Mesodermal cell (in vitro differentiated cells): ENCODE measurements around the gene MYO16.

Experiments used
- H3K27ac ChIP-seq: 2 replicates; pipeline ENCODE4 v1.7.0; 2013; ENCODE audit warnings: mild to moderate bottlenecking, low read depth, low read length, moderate library complexity; ENCODE audit not compliant: severe bottlenecking
- H3K36me3 ChIP-seq: 2 replicates; pipeline ENCODE4 v1.7.1; 2013; ENCODE audit warnings: mild to moderate bottlenecking, low read length, moderate library complexity; ENCODE audit not compliant: control insufficient read depth, insufficient read depth
- H3K4me1 ChIP-seq: one replicate; pipeline ENCODE4 v1.7.1; 2013; ENCODE audit warnings: mild to moderate bottlenecking, low read length; ENCODE audit not compliant: insufficient read depth, control insufficient read depth, poor library complexity, severe bottlenecking
- H3K4me3 ChIP-seq: 2 replicates; pipeline ENCODE4 v1.7.0; 2013; ENCODE audit warnings: low read length, control low read depth, mild to moderate bottlenecking; ENCODE audit not compliant: insufficient read depth, poor library complexity, severe bottlenecking; ENCODE audit errors: extremely low read depth
- H3K9me3 ChIP-seq: 2 replicates; pipeline ENCODE4 v1.7.1; 2013; ENCODE audit warnings: mild to moderate bottlenecking, low read length, moderate library complexity; ENCODE audit not compliant: control insufficient read depth
- WGBS, 2 experiments: methylation state at CpG; one replicate each; pipeline ENCODE4 v1.1.5; 2013; ENCODE audit warnings: missing lambda C conversion rate in 2 of 2; ENCODE audit not compliant: insufficient coverage in 2 of 2; 5-methylcytosine and 5-hydroxymethylcytosine counted together

The MYO16 gene

GRCh38 chr13:108957369-108958012 lies 328.1 kb downstream of the MYO16 start:
- no peaks in the 10 kb centered on the region for H3K9me3 ChIP-seq
- H3K4me3 ChIP-seq, result no peak overlapping the region
- H3K27ac ChIP-seq, result no peak overlapping the region
- 81% methylated on average over 9 to 10 of the region's 11 CpGs for WGBS, 2 experiments
- H3K36me3 ChIP-seq, result no peaks in the 10 kb centered on the region
- H3K4me1 ChIP-seq, result no peaks in the 10 kb centered on the region

DNA sequence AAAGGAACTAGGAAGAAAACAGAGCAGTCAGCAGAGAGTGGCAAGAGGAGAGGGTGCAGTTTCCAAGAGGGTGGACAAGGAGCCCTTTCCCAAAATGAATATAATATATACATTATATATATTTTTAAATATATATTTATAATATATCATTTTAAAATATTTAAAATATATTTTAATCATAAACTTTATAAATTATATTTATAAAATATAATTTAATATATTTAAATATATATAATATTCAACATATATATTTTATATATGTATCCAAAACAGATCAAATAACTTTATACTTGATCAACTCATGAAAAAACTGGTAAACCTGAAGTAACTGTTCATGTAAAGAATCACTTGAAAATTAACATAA lies 328.6 kb downstream of the MYO16 start:
- H3K27ac ChIP-seq, result no peak overlapping the region
- H3K4me1 ChIP-seq, result no peaks in the 10 kb centered on the region
- no peaks in the 10 kb centered on the region for H3K36me3 ChIP-seq
- H3K4me3 ChIP-seq, result no peak overlapping the region
- no peaks in the 10 kb centered on the region for H3K9me3 ChIP-seq

GRCh38 chr13:108959234-108959633 lies 329.8 kb downstream of the MYO16 start:
- Histone ChIP-seq H3K36me3 (no peaks in the 10 kb centered on the region), H3K4me1 (peaks cover 7% of the 10 kb centered on the region), H3K9me3 (no peaks in the 10 kb centered on the region), H3K27ac (no peak overlapping the region), H3K4me3 (no peak overlapping the region)

- Histone ChIP-seq H3K36me3 (no peaks in the 10 kb centered on the region), H3K4me3 (no peak overlapping the region), H3K9me3 (no peaks in the 10 kb centered on the region), H3K27ac (no peak overlapping the region), H3K4me1 (peaks cover 8% of the 10 kb centered on the region)
- 73 to 95% methylated on average over 2 to 3 of the region's 6 CpGs for WGBS, 2 experiments
Measured at GRCh38 chr13:108960006-108960405, 330.6 kb downstream of the MYO16 start.

GRCh38 chr13:108961542-108962125 lies 332.2 kb downstream of the MYO16 start:
- H3K36me3 ChIP-seq, result no peaks in the 10 kb centered on the region
- H3K4me1 ChIP-seq, result peaks cover 8% of the 10 kb centered on the region
- H3K27ac ChIP-seq, result no peak overlapping the region
- 40 to 55% methylated on average over 2 to 4 of the region's 7 CpGs for WGBS, 2 experiments
- no peak overlapping the region for H3K4me3 ChIP-seq
- H3K9me3 ChIP-seq, result no peaks in the 10 kb centered on the region

- Histone ChIP-seq H3K9me3 (no peaks in the 10 kb centered on the region), H3K4me3 (no peak overlapping the region), H3K4me1 (peaks cover 8% of the 10 kb centered on the region), H3K36me3 (no peaks in the 10 kb centered on the region), H3K27ac (no peak overlapping the region)
Measured at GRCh38 chr13:108962654-108963053, 333.2 kb downstream of the MYO16 start.

GRCh38 chr13:108963276-108963810 lies 333.9 kb downstream of the MYO16 start:
- no peak overlapping the region for H3K4me3 ChIP-seq
- peaks cover 8% of the 10 kb centered on the region for H3K4me1 ChIP-seq
- no peaks in the 10 kb centered on the region for H3K36me3 ChIP-seq
- H3K27ac ChIP-seq, result no peak overlapping the region
- 88 to 100% methylated on average over 3 of the region's 3 CpGs for WGBS, 2 experiments
- H3K9me3 ChIP-seq, result no peaks in the 10 kb centered on the region

DNA sequence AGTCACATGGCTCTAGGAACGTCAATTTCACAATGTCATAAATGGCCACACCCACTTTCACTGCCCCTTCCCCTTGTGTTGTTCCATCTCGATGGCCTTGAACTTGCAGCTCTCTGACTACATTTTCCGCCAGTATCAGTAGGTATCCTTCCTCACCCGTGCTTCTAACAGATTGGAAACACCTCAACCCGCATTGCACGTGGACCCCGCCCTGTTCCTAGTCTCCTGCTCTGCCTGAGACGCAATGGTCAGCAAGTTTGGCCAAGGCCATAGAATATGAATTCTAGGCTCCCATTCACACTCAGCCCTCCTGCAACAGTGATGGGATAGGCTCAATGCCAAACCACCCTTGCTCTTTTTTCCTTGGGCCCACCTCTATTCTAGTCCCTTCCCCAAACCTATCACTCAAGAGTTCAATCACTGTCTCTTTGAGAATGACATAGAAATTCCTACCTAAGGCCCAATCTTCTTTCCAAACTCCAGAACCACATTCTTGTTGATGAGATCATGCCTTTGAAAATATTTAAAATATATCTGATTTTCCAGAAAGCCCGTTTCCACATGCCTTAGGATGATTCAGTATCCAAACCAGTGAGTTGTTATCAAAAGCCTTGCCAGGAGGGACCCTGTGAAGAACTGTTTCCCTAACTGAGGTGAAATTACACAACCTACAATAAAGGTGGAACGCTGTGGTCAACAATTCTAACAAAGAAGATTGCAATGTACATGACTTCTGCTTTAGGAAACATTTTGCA lies 334.6 kb downstream of the MYO16 start:
- peaks cover 8% of the 10 kb centered on the region for H3K4me1 ChIP-seq
- H3K27ac ChIP-seq, result peak overlapping the region; percentile 63
- no peak overlapping the region for H3K4me3 ChIP-seq
- no peaks in the 10 kb centered on the region for H3K9me3 ChIP-seq
- 84 to 86% methylated on average over 8 to 9 of the region's 10 CpGs for WGBS, 2 experiments
- no peaks in the 10 kb centered on the region for H3K36me3 ChIP-seq

- Histone ChIP-seq H3K9me3 (no peaks in the 10 kb centered on the region), H3K27ac (peak overlapping the region; percentile 63), H3K36me3 (no peaks in the 10 kb centered on the region), H3K4me1 (peaks cover 8% of the 10 kb centered on the region), H3K4me3 (no peak overlapping the region)
- 100% methylated on average over 1 of the region's 7 CpGs; no CpG with 5 or more reads in 1 of the 2 experiments for WGBS, 2 experiments
Measured at GRCh38 chr13:108964606-108965005, 335.2 kb downstream of the MYO16 start.

- H3K4me3 ChIP-seq, result no peak overlapping the region
- WGBS, 2 experiments, result 86 to 94% methylated on average over 2 to 3 of the region's 6 CpGs
- no peaks in the 10 kb centered on the region for H3K36me3 ChIP-seq
- H3K27ac ChIP-seq, result no peak overlapping the region
- H3K9me3 ChIP-seq, result no peaks in the 10 kb centered on the region
- peaks cover 8% of the 10 kb centered on the region for H3K4me1 ChIP-seq
Measured at GRCh38 chr13:108967371-108967770, 338.0 kb downstream of the MYO16 start.

GRCh38 chr13:108968566-108968965 lies 339.2 kb downstream of the MYO16 start:
- Histone ChIP-seq H3K4me1 (peaks cover 8% of the 10 kb centered on the region), H3K4me3 (no peak overlapping the region), H3K9me3 (no peaks in the 10 kb centered on the region), H3K27ac (no peak overlapping the region), H3K36me3 (no peaks in the 10 kb centered on the region)
- 94 to 95% methylated on average over 4 to 7 of the region's 7 CpGs for WGBS, 2 experiments
